Dermis blood vessel endothelial cell (primary cell): Measurements from ENCODE around the gene TBL1XR1. TPM values are rescaled to one million over a fixed set of nuclear protein-coding genes. Genes with fewer than 3 reads are reported as not detected.
A peak's percentile ranks its signal among the peaks of the same experiment; 100 is the strongest.

ENCODE experiments used
- DNase-seq: peaks from one replicate; pipeline ENCODE4 v3.0.0; 2010
- total RNA-seq: library from RNA; depleted of rRNA; stranded (reverse); fragments of >200 nt; gene quantifications from 2 replicates; pipeline ENCODE4 v1.2.3, GENCODE V29; 2014

TBL1XR1 gene
- total RNA-seq, 1 donor from 2014 or later, result 117 TPM

DNA sequence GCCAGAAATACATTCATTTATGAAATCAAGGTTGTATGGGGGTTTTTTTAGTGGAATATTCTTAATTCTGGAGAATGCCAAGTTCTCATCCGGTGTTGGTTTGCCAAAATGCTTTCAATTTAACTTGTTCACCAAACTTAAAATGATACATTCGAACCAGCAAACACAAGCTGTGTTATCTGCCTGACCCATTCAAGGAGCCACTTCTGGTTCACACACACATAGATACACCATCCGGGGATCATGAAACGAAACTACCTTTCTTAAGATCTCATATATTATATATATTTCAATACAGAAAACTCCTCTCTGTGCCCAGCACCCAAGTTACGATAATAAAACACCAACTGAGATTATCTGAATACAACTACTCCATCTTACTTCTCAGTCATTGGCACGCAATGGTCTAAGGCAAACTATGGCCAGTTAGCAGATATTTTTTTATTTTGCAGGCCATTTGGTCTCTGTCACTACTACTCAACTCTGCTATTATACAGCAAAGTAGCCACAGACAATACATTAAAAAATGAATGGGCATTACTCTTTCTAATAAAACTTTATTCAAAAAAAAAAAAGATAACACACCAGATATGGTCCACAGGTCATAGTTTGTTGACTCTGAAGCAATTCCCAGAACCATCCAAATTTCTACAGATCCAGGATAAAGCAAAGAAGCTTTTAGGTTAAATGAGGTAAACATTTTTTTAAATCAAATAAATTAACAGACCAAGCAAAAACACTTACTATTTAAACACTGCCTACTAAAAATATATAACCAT is 89.6 kb downstream of the TBL1XR1 start:
- DNase-seq, result no peak

GRCh38 chr3:177106594-177106993 is 90.7 kb downstream of the TBL1XR1 start:
- DNase-seq, result no peak

- peak; percentile 46 for DNase-seq
Measured at GRCh38 chr3:177106184-177106583, 91.1 kb downstream of the TBL1XR1 start.

GRCh38 chr3:177105623-177106022 is 91.7 kb downstream of the TBL1XR1 start:
- DNase-seq, result no peak

DNA sequence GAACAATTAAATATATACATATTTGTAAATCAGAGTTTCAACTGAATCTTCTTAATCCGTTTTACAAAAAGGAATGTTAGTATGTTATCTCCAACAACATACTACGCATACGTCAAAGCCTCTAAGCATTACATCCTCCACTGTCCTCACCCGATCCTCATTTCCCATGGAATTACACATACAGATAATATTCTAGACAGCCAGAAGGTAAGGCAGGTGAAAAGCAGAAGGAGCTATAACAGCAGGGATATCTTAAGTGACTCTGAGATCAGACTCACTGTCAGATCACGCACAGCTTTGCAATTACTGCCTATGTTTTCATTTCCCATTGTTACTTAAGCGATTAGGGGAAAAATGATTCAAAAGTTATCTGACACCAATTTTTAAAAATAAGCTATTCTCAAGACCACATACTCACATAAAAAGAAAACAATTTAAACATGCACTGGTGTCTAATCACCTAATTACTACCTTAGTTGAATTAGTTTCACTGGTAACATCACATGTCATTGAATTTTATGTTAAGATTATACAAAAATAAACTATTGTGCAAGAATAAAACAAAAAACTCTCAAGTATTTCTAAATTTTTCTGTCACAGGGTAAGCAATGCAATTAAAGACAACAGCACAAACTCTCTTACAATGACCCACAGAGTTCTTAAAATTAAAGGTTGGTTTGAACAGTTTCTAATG is 92.8 kb downstream of the TBL1XR1 start:
- DNase-seq, result no peak

- no peak for DNase-seq
Measured at GRCh38 chr3:177102553-177102952, 94.7 kb downstream of the TBL1XR1 start.

- DNase-seq, result no peak
Measured at GRCh38 chr3:177098551-177098950, 98.7 kb downstream of the TBL1XR1 start.

DNA sequence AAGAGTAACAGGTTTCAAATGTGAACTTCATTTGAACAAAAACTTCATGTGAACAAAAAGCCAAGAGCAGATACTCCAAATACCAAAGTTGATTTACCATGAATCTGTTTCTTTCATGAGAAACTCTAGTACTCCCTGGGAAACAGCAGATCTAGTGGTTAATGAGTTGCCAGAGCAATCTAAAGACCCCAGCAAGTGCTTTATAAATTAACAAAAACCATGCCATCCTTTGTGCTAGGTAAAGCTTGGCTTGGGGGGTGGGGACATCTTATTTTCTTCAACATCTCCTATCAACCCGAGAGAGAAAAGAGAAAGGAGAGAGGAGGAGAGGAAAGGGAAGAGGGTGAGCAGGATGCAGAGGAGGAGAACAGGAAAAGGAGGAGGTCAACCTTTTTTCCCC is 100.7 kb downstream of the TBL1XR1 start:
- no peak for DNase-seq

- no peak for DNase-seq
Measured at GRCh38 chr3:177093966-177094365, 103.3 kb downstream of the TBL1XR1 start.

DNA sequence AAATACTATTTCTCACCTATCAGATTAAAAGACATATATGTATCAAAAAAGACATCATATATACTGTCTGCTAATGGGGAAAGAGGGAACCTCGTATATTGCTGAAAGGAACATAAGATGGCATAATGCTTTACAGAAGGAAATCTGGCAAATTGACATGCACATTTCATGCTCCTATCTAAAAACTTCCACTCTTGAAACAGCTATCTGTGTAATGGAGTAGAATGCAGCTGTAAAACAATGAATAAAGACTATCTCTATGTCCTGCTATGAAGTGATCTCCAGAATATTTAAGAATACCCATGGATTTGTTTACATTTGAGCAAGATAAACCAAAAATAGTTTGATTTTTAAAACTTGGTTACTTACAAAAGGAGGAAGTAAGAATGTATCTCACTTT is 107.4 kb downstream of the TBL1XR1 start:
- DNase-seq, result no peak

- DNase-seq, result no peak
Measured at GRCh38 chr3:177089110-177089509, 108.2 kb downstream of the TBL1XR1 start.

DNA sequence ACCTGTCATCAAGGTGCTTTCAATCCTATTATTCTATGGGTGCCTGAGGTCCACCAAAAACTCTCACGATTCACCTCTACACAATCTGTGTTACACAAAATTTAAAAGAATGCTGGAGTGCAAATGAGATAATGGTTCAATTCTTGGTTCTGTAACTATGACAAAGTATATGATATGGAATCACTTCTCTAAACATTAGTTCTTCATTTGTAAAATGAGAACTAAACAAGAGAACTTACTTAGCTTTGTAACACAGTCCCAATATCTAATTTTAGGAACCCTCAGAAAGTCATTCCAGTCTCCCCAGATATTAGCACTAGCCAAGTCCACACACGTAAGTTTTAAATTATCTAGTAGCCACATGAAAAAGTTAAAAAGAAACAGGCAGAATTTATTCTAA is 111.5 kb downstream of the TBL1XR1 start:
- no peak for DNase-seq

DNA sequence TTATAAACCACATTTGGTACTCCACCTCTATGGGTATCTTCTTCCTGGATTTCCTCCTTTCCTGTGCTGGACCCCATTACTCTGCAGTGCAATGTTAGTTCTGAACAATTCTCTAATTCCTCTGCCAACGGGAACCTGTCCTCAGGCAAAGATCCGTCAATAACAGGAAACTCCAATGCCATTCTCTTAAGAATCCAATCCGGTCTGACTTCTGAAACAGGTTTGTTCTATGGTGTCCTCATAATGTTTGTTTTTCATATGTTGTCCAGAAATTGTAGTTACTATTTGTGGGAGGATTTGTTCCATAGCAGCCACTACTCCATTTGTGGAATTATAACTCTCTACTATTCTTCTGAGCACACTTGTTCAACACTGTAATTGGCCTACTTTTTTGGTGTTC is 112.7 kb downstream of the TBL1XR1 start:
- peak; percentile 46 for DNase-seq

DNA sequence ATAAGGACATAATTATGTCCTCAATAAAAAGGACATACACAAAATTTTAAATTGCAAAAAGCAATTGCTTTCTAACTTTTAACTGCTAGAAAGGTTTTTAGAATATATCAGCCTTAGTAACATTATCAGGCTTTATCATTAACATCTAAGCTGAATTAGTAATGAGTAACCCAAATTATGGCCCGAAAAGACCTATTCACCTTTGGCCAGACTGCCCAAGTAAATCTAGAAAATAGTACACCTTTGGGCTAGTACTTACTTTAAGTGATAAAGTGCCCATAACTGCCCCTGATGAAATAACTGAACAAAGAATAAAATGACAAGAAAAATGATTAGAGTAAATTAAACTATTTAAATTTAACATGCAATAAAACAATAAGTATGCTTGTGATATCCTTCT is 117.2 kb downstream of the TBL1XR1 start:
- no peak for DNase-seq

DNA sequence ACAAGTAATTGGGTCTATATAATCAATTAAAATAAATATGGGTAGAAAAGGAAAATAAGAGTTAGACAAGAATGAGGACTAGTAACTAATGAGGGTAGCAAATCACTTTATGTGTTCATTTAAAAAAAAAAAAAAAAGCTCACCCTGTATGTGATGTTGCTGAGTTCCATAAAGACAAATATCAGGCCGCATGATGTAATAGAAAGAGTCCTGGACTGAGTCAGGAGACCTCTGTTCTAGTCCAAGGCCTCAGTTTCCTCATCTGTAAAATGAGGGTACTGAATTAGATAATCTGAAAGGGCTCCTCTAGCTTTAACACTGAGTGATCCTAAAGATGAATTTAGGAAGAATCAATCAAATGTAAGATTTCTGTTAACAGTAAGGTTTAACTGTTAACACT is 117.6 kb downstream of the TBL1XR1 start:
- DNase-seq, result no peak

GRCh38 chr3:177071496-177072156 is 125.7 kb downstream of the TBL1XR1 start:
- no peak for DNase-seq

DNA sequence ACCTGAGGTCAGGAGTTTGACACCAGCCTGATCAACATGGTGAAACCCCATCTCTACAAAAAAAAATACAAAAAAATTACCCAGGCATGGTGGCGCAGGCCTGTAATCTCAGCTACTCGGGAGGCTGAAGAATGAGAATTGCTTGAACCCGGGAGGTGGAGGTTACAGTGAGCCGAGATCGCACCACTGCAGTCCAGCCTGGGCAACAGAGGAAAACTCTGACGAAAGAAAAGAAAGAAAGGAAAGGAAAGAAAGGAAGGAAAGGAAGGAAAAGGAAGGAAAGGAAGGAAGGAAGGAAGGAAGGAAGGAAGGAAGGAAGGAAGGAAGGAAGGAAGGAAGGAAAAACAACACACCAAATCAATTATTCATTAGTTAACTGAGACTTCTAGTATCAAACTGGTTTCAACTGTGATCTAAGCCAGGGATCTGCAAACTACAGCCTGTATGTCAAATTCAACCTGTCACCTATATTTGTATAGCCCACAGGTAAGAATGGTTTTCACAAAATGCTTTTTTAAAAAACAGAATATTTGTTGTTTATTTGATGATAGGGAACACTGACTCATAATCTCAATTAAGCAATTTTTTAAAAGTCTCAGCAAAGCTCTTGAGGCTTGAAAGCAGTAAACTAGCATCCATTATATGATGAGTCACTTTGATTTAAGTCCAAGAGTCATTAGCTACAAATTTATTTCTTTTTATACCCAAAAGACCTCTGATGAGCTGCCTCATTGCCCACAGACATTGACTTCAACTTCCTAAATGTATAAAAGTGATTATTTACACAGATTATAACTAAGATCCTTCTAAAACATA is 127.6 kb downstream of the TBL1XR1 start:
- DNase-seq, result no peak

DNA sequence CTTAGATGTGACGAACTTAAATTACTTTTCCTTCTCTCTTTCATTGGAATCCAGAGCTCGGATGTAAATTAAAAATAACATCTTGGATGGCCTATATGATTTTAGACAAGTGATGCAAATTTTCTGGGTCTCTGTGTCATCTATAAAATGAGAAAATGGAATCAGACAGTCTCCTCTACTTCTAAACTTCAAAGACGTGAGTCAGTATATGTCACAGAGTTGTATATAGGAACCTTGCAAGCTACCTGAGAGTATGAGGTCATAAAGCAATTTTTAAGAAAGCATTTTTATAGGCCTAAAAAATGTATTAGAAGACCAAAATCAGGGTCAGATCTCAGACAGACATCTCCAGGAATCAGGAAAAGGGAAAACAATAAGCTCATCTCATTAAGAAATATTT is 128.3 kb downstream of the TBL1XR1 start:
- DNase-seq, result no peak

DNA sequence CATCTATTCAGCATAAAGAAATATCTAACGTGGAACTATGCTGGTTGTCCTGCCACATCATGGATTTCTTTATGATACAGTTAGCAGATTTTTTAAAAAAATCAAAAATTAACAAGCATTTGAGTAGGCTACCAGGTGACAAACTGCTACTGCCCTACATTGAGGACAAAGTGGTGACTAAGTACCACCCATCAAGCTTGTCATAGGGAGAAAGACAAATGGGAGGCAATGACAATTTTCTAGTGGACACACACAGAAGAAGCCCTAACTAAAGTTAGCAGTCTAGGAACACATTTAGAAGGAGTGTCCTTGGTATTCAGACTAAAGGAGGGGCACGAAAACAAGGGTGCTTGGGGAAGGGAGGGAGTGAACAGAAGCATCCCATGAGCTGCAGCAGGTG is 131.2 kb downstream of the TBL1XR1 start:
- no peak for DNase-seq

DNA sequence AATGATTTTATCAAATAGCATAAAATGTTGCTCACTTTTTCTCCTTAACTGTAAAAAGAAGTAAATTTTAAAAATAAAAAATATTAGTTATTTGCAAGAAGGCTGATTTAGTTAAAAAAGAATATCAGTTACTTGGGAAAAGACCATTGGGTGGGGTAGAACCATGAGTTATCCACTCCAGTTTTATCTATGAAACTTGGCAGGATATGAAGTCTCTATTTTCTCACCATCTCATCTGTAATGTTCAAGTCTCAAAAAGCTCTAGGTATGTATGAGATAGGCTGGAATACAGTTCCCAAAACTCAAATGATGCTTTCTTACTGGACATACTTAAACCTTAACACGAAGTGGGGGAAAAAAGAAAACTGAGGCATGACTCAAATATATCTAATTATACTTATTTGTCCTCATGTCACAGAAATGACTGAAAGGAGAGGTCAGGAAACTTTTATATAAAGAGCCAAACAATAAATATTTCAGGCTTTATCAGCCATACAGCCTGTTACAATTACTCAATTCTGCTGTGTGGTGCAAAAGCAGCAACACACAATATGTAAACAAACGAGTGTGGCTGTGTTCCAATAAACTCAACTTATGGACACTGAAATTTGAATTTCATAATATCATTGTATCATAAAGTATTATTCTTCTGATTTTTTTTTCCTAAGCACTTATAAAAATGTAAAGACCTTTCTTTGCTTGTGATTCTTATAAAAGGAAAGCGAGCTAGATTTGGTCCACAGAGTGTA is 131.8 kb downstream of the TBL1XR1 start:
- DNase-seq, result no peak

DNA sequence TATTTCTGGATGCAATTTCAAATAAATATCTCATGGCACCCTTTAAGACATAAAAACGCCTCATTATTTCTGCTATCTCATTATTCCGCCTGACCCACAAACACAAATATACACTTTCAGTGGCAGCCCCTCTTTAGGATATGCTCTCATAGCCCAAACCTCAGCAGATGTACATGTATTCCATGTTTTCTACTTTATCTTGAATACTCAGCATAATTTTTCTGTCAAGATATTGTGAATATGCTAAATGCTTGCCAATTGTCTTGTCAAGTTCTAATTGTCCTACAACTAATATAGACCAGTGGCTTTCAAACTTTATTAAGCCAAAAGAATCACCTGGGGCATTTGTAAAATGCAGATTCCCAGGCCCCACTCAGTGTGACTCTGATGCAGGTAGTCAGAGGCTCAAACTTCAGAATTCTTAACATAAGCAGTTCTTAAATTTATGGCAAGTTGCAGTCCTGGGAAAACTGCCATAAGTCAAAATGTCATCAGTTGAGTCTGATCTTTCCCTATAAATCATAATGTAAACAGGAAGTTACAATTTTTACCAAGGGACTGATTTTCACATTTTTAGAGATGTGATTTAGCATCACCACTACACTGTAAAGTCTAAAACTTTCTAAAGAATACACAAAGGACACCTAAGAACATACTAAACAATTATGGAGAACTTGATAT is 135.1 kb downstream of the TBL1XR1 start:
- DNase-seq, result peak; percentile 33

DNA sequence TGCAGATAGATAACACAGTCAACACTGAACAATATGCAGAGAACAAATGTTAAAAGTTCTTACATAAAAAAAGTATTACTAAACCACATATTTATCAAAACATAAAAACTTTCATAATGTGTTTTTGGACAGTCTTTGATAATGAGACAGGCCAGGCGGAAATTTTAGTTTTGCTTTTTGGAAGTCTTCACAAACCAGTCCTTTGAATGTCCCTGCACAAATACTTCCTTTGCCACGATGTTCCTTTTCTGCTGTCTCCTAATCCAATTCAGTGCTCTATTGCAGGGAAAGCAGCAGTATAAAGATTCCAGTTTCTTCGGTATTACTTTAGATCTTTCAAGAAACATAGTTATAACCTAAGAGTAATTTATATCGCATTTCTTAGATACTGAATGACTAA is 135.9 kb downstream of the TBL1XR1 start:
- DNase-seq, result no peak
